GM19324 (cell line): Measurements from ENCODE around the gene STAB2.
"Not testable (repeated sequence)": the region's sequence is repeated elsewhere in the genome, so short reads cannot be mapped to it uniquely, and the experiment has no call there.

Experiments used
- ATAC-seq: cut with Tn5 transposase; IDR thresholded peaks from one replicate; pipeline ENCODE4 v1.9.1; 2021; ENCODE audit warnings: mild to moderate bottlenecking, moderate library complexity; ENCODE audit not compliant: unreplicated experiment, low FRiP score

Gene STAB2

DNA sequence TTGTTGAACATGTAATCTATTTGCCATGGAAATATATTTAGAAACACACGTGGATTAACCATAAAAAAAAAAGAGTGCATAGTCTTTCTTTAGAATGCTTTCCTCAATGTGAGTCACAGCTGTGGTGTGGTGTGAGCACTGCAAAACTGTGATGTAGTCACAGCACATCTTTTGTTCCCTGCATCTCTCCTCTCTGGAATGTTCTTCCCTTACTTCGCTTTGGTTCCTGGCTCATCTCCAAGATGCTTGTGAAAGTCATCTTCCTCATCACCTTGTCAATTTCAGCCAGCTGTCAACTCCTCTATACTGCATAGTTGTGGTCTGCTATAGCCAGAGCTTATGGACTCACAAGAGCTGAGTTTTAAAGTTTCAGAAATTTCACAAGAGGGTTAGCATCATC lies 60.2 kb downstream of the STAB2 start:
- ATAC-seq, result no peak

DNA sequence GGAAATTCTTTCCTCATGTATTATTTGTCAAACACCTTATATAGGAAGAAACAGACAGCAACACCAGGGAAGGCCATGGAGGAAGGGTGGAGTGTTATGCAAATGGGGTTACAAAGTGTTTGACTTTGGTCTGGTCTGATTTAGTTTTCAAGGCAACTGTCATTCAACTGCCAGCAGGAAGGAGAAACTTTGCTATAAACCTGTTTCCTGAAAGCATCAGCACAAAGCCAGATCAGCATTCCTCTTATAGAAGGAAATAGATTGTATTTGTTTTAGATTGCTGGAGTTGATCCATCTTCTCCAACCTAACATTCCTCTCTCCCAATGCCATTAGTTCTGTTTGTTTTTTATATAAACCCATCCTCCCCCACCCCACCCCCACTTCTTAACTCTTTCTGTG lies 65.7 kb downstream of the STAB2 start:
- ATAC-seq, result no peak

DNA sequence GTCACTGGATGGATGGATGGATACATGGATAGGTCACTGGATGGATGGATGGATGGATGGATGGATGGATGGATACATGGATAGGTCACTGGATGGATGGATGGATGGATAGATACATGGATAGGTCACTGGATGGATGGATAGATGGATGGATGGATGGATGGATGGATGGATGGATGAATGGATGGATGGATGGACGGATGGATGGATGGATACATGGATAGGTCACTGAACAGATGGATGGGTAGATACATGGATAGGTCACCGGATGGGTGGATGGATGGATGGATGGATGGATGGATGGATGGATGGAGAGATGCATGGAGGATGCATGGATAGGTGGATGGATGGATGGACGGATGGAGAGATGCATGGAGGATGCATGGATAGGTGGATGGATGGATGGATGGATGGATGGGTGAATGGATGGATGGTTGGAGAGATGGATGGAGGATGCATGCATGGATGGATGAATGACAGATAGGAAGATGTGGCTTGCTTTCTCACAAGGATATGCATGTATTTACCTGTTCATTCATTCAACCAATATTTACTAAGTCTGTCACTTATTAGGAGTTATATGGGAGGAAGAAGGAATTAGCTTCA lies 66.6 kb downstream of the STAB2 start:
- ATAC-seq, result not testable (repeated sequence)

DNA sequence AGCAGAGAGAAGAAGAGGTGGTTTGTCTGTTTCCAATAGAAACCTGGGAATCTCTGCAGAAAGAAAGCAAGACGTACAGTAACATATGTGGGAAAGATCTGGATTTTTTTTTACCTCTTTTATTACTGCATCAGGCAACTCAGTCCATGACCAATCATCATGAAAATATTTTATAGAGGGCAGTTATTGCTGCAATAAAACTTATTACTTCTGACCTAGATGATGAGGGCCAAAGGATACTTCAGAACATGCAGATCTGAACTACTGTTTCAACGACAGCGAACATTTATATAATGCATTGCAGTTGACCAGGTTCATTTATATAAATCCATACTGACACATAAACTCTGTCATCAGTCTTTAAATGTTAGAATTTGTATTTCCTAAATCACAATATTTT lies 67.7 kb downstream of the STAB2 start:
- ATAC-seq, result no peak

DNA sequence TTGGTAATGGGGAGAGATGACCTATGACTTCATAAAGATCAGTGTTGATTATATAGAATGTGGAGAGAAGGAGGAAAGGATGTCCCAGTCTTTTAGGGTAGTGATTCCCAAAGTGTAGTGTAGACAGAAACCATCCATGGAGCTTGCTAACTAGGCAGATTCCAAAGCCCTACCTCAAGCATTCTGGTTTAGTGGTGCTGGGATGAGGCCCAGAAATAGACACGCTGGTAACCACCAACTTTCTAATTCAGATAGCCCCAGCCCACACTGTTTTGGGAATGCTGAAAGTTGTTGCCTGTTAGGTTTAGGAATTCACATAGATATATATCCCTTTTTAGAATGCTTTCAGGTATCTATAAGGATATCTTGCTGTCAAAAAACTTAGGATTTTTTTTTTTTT lies 69.2 kb downstream of the STAB2 start:
- no peak for ATAC-seq

DNA sequence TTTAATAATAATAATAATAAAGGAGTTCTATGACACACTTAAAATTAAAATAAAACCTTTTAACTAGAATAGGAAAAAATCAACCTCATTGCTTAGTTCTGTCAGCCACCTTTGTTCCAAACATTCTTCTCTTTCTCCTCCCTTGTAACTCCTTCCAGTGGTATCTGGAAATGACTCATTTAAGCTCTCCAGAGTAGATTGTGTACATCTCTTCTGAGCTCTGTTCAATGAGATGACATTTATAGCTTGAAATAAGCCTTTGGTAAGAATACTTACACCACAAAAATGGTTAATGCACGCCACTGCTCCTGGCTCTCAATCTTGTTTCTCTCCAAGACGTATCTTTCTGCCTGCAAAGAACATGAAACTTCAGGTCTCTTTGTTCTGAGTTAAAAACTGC lies 70.3 kb downstream of the STAB2 start:
- no peak for ATAC-seq

DNA sequence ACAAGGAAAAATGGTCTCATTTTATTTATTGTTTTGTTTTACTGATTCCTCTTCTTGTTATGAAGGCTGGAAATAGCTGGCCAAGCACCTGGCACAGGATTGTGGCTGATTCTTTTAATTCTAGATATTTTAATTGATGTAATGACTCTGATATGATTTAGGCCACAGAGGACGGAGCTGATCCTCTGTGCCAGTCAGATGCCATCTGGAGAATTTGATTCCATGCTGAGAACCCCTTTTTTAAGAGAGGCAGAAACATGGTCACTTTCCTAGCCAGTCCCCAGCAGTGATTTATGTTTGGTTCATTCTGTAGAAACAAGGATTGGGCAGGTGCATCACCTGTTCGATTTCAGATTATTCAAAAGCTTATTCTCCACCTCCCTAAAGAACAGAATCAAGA lies 77.6 kb downstream of the STAB2 start:
- no peak for ATAC-seq

DNA sequence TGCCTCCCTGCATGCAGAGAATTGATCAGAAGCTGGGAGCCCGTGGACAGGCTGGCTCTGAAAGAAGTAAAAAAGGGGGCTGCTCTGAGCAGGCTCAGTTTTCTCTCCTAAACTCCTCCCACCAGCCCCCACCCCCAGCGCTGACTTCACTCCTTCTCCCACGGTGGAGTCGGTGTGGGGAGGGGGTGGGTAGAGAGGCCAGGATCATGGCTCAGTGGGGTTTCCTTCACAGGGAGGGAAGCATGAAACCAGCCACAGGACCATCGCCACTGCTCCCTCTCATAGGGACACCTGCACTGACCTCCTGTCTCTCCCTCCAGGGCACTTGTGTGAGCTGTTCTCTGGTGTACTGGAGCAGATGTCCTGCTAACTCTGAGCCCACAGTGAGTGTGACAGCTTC lies 78.9 kb downstream of the STAB2 start:
- ATAC-seq, result no peak

DNA sequence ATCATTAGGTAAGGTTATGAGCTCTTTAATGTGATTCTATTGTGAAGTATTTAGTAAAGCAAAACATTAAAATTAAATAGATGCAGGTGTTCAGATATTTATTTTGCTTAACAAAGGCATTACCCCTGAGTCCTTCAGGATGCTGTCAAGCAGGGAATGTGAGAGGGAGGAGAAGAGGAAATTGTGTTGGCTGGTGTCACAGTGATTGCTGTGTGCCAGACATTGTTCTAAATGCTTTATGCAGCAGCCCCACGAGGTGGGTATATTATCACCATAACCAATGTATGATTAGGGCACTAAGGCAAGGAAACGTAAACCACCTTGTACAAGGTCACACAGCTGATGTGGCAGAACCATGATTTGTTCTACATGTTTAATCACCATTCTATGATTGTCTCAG lies 80.1 kb downstream of the STAB2 start:
- ATAC-seq, result no peak

DNA sequence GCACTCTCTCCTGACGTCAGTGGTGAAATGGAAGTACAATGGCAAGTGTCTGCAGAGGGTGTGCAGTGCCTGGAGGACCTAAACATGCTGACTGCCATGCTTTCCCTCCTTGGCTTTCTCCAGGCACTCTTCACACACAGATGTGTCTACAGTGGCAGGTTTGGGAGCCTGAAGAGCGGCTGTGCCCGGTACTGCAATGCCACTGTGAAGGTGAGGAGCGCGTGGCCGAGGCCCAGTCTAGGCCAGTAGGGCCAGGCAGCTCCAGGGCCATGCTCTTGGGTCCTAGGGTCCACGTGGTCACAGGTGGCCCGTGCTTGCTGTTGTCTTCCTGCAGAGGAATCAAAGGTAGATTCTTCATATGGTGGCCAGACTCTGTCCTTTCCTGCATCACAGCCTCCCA lies 81.4 kb downstream of the STAB2 start:
- no peak for ATAC-seq

DNA sequence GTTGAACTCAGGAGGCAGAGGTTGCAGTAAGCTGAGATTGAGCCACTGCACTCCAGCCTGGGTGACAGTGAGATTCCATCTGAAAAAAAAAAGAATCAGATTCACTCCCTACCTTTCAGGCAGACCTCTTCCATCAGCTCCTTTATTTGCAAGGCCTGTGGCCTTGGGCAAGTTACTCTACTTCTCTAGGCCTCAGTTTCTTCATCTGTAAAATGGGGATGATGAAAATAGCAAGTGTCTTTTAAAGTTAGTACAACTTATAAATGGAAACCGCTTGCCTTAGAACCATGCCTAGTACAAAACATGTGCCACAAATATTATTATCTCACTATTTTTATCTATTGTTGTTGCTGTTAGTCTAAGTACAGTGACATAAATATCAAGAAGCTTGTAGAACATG lies 84.3 kb downstream of the STAB2 start:
- no peak for ATAC-seq

DNA sequence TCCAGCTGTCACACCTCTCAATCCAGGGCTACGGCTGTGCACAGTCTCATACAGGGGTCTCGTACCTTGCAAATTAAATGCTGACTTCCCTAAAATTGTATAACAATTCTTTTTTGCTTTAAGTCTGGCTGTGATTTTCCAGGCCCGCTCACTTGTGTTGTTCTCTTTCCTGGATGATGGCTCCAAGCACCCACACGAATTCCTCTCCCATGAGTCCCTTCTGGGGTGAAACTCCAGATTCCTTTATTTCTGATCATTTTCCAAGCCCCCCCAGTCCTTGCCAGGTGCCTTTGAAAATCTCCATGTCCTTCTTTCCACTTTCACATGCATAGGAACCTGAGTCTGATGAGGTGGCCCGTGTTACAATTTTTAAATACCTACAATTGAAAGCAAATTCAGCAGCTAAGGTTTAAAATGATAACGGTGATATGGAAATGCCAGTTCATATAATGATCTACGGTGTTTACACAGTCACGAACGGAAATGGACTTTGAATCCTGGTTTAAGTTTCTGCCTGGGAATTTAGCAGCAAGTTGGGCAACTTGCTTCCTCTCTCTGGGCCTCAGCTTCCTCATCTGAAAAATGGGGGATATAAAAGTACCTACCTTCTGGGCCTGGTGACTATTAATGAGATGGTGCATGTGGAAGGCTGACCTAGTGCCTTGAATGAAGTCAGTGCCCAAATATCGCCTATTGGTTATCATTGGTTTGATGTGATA lies 85.5 kb downstream of the STAB2 start:
- no peak for ATAC-seq

DNA sequence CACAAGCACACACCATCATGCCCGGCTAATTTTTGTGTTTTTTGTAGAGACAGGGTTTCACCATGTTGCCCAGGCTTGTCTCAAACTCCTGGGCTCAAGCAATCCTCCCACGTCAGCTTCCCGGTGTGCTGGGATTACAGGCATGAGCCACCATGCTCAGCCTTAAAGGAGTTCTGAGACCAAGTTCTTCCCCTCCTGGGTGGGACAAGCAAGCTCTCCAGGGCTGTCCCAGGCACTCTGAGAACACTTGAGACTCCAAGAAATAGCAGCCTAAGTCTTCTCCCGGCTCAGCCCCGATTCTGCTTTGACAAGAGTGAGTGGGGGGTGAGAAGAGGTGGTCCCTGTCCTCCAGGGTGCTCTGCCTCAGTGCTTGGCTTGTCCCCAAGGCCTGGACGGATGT lies 86.4 kb downstream of the STAB2 start:
- no peak for ATAC-seq

DNA sequence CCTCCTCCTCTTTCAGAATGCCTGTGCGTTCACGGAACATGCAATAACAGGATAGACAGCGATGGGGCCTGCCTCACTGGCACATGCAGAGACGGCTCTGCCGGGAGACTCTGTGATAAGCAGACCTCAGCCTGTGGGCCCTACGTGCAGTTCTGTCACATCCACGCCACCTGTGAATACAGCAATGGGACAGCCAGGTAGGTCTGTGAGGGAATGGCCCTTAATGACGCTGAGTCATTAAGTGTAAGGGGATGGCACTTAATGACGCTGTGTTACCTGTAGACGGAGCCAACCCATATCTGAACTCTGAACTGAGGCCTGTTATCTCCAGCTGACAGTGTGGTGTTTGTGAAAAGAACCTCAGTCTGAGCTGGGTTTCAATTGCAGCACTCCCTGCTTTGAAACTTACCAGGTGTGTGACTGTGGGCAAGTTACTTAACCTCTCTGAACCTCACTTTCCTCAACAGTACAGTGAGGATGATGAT lies 86.9 kb downstream of the STAB2 start:
- ATAC-seq, result no peak

DNA sequence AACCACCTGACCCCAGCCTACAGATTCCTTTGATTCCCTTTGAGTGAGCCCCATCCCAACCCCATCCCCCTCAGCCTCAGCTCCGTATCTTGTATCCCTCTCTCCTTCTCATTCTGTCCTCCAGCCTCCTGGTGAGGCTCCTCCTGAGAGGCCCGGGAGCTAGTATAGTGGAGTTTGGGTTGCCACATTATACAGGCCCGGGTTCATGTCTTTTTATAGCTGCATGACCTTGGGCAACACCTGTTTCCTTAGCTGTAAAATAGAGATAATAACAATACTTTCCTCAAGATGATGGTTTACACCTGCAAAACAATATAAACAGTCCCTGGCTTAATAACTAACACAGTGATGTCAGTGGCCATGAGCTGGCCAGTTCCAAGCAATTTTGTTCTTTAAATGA lies 89.8 kb downstream of the STAB2 start:
- no peak for ATAC-seq

DNA sequence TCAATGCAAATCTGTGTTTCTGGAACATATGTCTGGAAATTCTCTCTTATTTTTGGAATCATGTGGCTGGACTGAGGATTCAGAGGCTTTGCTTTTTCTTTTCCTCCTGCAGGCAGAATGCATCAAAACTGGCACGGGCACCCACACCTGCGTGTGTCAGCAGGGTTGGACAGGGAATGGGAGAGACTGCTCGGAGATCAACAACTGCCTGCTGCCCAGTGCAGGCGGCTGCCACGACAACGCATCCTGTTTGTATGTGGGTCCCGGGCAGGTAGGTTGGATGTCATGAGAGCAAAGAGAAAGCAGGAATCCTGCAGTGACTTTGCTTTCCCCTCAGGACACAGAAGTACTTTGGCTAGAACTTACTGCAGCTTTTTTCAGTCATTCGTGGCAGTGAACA lies 90.3 kb downstream of the STAB2 start:
- ATAC-seq, result no peak

DNA sequence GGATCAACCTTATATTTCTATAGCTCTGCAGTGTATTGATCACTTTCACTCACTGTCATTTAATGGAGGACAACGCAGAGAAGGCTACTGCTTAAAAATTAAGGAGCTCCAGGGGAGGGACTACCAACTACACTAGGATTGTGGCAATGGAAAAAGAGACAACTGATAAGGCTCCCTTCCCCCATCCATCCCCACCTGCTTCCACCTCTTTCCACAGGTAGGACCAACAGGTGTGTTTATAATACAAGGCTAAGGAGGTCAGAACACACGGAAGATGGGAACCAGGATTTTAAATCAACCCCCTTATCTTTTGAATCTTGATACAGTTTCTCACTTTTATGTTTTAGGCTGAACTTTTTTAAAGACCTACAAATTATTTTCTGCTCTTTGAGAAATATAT lies 90.8 kb downstream of the STAB2 start:
- no peak for ATAC-seq

DNA sequence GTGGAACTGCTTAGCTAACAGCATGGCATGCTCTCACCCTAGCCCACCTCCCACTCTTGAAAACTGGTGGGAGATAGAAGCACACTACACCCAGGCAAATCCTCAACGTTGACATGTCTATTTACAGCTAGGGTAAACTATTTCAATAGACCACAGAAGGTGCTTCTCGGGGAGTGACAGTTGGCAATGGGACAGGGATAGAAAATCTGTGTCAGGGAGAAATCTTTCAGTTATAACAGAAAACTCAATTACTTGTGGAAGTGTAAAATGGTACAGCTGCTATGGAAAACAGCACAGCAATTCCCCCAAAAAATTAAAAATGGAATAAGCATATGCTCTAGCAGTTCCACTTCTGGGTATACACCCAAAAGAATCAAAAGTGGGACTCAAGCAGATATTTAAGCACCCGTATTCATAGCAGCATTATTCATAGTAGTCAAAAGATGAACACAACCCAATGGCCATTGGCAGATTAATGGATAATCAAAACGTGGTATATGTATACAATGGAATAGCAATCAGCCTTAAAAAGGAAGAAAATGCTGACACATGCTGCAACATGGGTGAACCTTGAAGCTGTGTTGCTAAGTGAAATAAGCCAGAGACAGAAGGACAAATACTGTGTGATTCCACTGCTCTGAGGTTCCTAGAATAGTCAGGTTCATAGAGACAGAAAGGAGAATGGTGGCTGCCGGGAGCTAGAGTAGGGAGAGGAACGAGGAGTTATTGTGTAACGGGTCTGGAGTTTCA lies 92.5 kb downstream of the STAB2 start:
- no peak for ATAC-seq

DNA sequence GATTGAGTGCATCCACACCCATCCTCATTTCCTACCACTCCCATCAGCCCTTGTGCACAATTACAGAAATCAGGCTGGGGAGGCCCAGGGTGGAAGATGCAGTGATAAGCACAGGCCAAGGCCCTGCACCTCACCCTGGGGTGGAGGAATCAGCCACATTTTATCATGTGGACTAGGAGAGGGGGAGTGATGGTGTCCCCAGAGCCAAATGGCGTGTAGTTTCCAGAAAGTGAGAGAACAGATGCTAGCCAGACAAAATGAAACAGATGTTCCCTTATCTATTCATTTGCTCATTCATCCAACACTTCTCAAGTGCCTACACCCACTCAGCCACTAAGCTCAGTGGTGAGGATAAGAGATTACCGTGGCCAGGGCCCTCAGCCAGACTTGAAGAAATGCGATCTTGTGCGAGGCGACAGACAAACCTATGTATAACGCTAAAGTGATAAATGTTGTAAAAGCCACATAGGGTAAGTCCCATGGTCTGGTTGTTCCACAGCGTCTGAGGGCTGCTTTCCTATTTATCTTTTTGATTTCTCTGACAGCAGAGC lies 93.6 kb downstream of the STAB2 start:
- ATAC-seq, result no peak

DNA sequence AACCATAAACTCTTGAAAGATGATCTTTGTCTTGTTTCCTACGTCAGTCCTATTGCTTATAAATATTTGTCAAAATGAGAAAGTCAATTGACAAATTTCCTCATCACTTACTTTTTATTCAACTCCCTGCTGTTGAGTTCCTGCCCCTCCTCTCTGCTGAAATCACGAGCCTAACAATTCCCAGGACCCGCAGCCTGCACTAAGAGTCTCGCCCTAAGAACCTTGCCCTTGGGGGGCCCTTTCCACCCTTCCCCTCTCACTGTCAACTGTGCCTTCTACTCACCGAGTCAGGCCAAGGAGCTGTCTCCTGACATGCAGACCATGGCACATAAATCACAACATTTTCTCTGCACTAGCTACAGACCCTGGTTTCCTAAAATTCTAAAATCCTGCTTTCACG lies 99.0 kb downstream of the STAB2 start:
- ATAC-seq, result no peak

DNA sequence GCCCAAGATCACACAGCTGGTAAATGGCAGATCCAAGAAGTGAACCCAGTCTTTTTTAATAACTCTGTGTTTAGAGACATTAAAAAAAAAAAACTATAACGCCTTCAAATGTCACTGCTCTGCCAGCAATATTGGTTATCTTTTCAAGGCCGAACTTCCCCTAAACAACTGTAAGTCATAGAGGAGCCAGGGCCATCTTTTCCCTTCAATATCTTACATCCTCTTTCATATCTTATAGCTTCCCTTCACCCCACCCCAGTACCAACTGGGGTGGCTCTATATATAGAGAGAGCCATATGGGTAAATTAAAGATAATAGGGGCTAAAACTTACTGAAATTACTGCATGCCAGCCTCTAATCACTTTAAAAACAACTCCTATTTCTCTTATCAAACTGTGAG lies 100.2 kb downstream of the STAB2 start:
- no peak for ATAC-seq
